Stimulated activated CD4-positive, alpha-beta T cell treated with anti-CD3 and anti-CD28 coated beads, Interleukin-4, amount 100 ng/mL, for 24 hours (primary cell): ENCODE results near the gene RALGDS.
"Not testable (repeated sequence)": the region's sequence is repeated elsewhere in the genome, so short reads cannot be mapped to it uniquely, and the experiment has no call there.

Experiments used
- DNase-seq: peaks from one replicate; pipeline ENCODE4 v3.0.0-alpha.2; 2020

RALGDS gene

DNA sequence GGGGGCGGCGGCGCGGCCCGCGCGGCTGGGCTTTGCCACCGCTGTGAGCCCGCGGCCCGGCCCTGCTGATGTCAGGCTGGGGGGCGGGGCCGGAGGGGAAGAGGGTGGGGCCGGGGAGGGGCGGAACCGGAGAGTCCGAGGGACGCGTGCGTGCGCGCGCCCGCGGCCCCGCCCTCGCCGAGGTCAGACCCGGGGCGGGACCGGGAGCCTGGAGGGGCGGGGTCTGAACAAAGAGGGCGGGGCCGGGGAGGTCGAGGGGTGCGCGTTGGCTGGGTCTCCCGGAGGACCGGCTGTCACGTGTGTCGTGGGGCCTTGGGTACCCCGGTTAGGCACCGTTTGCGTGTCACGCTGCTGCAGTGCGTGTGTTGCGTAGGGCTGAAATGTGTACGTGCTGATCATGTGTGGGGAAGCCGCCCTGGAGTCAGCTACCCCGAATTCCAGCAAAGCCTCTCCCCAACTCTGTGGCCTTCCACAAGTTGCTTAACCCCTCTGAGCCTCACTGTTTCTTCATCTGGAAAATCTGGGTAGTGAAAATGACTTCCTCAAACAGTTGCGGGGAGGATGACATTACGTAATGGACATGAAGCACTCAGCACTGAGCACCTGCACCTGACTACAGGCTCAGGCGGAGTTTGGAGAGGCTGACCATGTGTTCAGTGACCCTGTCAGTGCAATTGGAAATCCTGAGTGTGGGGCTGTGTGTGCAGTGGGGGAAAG lies at the start of gene RALGDS:
Gene RALGDS, minus strand, starts transcription at position 43 of the 717 bp plus-strand sequence. CDS start 86 bp downstream, outside the sequence.
- peak; percentile 89 for DNase-seq

- no peak for DNase-seq
Measured at GRCh38 chr9:133170716-133171115, 49.7 kb upstream of the RALGDS start.

GRCh38 chr9:133169687-133170086 lies 48.6 kb upstream of the RALGDS start:
- not testable (repeated sequence) for DNase-seq

DNA sequence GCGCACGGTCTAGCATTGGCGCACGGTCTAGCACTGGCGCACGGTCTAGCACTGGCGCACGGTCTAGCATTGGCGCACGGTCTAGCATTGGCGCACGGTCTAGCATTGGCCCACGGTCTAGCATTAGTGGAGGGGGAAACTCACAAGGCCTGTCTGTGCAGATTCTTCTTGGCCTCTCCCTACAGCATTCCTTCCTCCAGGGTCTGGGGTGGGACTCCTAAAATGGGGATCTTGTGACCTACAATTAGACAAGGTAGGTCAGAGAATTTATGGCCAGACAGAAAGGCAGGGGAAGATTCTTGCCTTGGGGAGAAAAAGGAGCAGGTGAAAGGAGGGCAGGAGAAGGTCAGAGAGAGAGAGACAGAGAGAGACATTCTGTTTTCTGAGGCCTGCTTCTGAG lies 48.1 kb upstream of the RALGDS start:
- DNase-seq: no peak

DNA sequence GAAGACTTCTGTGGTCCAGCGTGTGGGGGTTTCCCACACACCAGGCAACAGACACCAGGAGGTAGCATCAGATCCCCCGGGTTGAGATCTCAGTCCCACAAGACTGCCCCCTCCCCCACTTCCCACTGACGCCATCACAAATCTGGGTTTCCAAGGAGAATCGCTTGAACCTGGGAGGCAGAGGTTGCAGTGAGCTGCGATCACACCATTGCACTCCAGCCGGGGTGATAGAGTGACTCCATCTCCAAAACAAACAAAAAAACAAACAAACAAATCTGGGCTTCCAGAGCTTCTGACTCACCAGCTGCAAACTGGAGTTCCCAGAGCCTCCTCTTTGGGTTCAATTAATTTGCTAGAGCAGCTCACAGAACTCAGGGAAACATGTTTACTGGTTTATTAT lies 47.4 kb upstream of the RALGDS start:
- DNase-seq: no peak

- no peak for DNase-seq
Measured at GRCh38 chr9:133167769-133168168, 46.7 kb upstream of the RALGDS start.

DNA sequence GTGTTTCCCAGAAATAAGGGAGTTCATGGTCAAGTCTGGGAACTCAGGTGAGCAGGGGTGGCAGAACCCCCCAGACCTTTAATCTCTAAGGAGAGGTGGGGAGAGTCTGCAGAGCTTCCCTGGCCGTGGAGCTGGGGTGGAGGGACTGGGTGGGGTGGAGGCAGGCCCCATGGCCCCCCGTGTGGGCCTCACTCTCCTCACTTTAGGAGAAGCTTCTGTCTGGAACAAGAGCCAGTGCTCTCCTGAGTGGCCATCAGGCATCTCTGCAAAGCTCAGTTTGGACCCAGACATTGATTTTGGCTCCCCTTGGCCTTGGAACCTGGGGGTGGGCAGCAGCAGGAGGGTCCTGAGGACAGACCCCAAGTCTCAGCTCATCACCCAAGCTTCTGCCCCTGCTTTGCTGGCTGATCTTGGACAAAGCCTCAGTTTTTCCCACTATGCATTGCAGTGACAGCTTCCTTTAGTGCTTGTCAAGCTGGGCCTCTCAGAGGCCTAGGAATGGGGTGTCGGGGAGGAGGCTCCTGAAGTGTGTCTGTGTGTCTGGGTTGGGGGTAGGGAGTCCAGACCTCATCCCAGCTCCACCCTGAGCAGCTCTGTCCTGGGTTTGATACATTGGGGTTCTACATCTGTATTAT lies 46.2 kb upstream of the RALGDS start:
- no peak for DNase-seq

GRCh38 chr9:133166392-133166791 lies 45.4 kb upstream of the RALGDS start:
- no peak for DNase-seq

DNA sequence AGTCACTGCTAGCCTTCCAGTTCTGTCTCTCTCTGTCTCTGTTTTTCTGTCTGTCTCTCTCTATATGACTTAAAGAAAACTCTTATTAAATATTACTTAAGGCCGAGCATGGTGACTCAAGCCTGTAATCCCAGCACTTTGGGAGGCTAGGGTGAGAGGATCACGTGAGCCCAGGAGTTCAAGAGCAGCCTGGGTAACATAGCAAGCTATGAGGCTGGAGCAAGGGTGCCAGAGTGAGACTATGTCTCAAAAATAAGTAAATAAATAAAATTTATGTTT lies 44.4 kb upstream of the RALGDS start:
- no peak for DNase-seq

- no peak for DNase-seq
Measured at GRCh38 chr9:133164191-133164590, 43.2 kb upstream of the RALGDS start.

- no peak for DNase-seq
Measured at GRCh38 chr9:133163504-133164172, 42.6 kb upstream of the RALGDS start, which contains the start of gene GBGT1. Gene GBGT1, minus strand, starts transcription at chr9:133163914. Its CDS starts 1,502 bp downstream, at chr9:133162412.

- DNase-seq: no peak
Measured at GRCh38 chr9:133162861-133163503, 41.9 kb upstream of the RALGDS start.

GRCh38 chr9:133161547-133161950 lies 40.5 kb upstream of the RALGDS start:
- no peak for DNase-seq

- peak; percentile 49 for DNase-seq
Measured at GRCh38 chr9:133160742-133161546, 39.9 kb upstream of the RALGDS start.

DNA sequence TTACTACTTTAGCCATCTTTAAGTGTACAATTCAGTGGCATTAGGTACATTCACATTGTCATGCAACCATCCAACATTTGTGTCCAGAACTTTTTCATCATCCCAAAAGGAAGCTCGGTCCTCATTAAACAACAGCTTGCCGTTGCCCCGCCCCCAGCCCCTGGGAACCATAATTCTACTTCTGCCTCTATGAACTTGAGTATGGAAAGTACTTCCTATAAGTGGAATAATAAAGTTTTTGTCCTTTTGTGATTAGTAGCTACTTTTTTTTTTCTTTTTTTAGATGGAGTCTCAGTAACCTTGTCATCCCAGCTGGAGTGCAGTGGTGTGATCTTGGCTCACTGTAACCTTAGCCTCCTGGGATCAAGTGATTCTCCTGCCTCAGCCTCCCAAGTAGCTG lies 37.7 kb upstream of the RALGDS start:
- no peak for DNase-seq

DNA sequence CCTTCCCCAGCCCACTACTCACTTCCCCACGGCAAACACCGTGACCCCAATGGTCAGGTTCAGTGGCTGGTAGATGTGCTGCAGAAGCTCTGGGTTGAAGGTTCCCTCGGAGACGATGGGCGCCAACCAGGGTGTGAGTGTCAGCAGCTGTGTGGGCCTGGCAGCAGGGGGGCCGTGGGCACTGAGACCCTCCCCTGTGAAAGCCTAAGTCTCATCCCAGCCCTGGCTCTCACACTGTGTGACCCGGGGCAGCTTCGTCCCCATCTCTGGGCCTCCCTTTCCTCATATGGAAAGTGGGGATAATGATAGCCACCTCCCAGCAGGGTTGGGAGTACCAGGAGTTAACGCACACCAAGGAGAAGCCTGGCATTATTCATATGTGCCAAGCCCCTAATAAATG lies 34.1 kb upstream of the RALGDS start:
- no peak for DNase-seq

- DNase-seq: no peak
Measured at GRCh38 chr9:133154097-133154989, 33.3 kb upstream of the RALGDS start.

- DNase-seq: no peak
Measured at GRCh38 chr9:133153227-133154096, 32.4 kb upstream of the RALGDS start.

DNA sequence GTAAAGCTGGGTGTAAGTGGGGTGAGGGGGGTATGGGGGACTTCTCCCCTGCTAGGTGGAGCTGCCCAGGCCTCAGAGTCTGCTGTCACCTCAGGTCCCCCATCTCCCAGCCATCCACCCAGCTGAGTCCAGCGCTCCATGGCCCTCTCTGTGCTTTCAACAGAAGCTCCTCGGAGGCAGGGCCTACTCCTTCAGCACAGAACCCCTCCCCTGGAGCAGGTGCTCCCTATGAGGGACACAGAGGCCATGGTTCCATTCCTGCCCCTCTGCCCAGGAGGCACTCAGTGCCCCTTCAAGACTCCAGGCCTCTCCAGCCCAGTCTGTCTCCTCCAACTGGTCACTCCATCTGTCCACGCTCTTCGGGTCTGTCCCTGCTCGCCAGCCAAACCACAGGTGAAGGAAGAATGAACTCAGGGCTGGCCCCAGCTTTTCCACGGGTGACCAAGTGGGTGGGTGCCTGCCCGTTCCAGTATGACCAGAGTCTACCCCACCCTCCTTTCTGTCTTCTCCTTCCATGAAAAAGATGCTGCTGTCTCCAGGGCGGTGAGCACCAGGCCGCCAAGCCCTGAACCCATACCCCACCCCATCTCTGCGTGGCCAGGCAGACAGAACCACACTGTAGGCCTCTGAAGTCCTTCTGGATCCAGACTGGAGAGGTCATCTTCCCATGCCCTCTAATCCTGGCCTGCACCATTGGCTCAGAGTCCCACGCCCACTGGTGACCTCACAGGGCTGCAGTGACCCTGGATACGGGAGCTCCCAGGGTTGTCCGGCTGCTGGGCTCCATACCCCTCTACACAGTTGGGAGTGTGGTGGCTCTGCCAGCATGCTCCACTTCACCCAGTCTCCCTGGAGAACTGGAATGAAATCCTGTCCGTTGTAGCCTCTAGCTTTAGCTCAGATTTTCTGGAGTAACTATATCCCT lies 30.8 kb upstream of the RALGDS start:
- no peak for DNase-seq

GRCh38 chr9:133151041-133151440 lies 30.0 kb upstream of the RALGDS start:
- no peak for DNase-seq
